Activated naive CD4-positive, alpha-beta T cell treated with anti-CD3 and anti-CD28 coated beads, Interleukin-2, amount 50 U/mL, for 16 hours (primary cell): ENCODE results near the gene MTX3.

Experiments used
- DNase-seq: peaks from one replicate; pipeline ENCODE4 v3.0.0-alpha.2; 2020

MTX3 gene

DNA sequence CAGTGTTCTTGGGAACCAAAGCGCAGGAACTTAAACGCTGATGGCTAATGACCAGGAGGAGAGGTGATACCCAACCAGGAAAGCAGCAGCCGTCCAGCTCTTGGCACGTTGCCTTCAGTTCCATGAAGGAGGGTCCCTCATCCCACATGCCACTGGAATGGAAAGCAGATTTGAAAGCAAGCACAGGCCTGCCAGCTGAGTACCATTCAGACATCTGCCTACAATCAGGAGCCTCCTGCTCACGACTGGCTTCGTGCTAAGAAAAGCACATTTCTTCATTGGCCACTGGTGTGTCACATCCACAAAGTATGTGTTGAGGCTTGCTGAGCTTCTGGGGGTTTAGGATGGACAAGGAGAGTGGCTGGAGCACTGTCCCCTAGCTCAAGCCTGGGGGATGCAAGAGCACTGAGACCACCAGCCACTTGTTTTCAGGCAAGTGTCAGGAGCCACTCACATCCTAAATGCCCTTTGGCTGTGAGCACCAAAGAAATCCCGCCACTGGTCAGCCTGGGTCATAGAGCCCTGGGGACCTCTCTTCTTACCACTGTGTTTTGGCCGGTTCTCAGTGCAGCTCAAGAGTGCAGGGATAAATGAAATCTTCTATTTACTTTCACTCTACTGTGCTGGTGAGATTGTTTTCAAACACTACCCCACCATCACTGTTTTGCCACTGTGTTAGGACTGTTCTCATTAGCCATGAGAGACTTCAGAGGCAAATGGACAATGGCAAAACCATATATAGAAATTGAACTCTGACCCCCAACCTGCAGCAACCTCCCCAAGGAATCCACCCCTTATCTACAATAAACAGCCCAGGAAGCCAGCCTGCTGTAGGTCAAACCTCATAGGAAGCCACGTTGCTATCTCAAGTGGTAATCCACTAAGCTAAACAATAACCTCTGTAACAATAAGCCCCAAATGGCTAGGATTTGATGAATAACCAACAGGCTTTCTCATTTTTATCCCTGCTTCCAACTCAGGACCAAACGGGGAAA, 58.3 kb downstream of the MTX3 start:
- DNase-seq: no peak

DNA sequence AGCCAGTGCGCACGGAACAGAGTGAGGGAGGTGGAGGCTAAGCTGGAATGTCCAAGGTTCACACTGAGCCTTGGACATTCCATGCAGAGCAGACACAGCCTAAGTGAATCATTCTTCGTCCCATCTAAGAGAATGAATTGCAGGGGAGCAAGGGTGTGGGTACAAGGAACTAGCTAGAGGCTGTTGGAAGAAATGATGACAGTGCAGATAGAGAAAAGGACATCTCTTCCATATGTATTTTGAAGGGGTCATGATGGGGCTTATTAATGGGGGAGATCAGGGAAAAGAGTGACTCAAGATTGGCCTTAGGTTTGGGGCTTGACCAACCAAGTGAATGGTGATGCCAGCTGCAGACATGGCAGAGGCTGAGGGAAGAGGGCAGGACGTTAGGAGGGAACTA, 59.2 kb downstream of the MTX3 start:
- DNase-seq: no peak

DNA sequence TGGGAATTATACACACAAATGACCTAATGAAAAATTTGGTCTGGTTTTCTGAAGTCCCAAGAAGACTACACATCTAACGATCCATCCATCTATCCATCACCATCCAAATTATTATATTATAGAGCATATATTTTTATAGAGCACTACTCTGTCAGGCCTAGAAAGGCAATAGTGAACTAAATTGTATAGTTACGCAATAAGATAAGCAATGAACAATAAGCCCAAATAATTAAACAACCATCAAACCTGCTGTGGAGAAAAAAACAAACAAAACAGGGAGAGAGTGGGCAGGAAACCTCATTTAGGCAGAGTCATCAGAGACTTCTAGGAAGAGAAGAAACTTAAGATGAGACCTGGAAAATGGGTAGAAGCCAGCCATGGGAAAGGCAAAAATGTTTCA, 59.7 kb downstream of the MTX3 start:
- no peak for DNase-seq

DNA sequence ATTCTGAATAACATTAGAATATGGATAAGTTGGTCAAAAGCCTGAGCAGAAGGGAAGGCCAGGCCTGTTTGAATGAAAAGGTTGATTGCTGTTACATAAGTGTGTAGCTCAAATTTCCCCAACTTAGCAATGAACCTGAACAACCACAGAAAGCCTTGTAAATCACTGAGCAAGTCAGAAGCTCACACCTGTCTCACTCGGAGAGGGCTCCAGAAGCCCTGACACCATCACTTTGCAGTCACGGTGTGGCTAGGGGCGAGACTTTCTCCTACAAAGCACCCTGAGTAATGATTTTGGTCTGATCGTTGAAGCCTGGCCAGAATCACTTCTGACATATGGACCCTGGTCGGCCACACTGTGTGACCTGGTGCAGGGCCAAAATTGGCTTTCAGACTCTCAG, 62.0 kb downstream of the MTX3 start:
- DNase-seq: no peak
